HG03060 (cell line): ENCODE results near the gene KCNQ5.

Experiments used
- ATAC-seq: cut with Tn5 transposase; IDR thresholded peaks from one replicate; pipeline ENCODE4 v1.9.1; 2021; ENCODE audit warnings: low read depth, moderate number of reproducible peaks; ENCODE audit not compliant: unreplicated experiment

KCNQ5 gene

DNA sequence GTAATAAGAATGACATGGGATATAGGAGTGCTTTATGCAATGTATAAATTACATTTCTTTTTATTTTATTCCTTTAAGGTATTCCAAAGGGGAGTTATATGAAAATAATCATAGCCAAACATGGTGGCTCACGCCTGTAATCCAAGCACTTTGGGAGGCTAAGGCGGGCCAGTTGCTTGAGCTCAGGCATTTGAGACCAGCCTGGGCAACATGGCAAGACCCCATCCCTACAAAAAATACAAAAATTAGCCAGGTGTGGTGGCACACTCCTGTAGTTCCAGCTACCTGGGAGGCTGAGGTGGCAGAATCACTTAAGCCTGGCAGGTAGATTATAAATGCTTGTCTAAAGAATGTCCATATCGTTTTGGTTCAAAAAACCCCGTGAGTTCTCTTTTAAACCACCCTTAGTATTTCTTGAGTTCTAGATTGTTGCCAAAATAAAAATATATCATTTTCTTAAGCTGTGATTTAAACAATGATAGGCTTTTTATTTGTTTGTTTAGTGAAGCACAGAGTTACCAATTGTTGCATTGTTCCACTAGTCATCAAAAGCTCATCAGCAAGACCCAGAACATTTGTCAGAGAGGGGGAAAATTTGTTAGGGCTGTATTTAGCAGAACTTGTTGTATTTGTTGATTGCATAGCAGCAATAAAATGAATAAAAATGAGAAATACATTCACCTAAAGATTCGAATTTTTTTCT lies 457.2 kb downstream of the KCNQ5 start:
- ATAC-seq = no peak

DNA sequence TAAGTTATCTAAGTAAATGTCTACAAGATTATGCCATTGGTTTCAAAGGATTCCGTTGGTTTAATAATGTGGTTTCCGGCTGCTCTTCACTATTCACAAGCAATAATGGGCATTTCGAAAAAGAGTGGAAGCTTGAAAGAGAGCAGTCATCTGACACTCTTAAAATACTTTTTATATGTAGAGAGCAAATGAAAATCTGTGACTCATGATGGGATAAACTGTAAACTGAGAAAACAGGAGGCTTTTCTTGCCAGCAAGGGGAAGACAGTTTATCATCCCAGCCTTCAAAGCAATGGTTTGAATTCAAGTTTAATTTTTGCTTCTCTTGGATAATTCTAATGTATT lies 457.7 kb downstream of the KCNQ5 start:
- ATAC-seq = no peak

DNA sequence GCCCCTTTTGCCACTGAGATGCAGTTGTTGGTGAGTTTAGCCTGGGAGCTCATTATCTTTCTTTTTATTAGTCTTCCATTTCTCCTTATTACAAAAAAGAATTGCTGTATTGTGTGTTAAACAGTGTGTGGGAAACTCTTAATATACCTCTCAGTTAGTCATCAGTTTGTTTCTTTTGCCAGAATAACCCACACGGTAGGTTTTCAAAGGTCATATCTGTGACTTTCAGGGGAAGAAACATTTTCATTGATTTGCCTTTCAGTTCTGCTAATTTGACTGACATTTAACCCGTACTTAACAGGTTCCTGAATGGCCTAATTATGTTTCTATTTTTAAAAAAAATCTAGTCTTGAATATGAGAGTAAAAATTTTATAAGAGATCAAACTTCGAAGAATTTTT lies 458.1 kb downstream of the KCNQ5 start:
- no peak for ATAC-seq

DNA sequence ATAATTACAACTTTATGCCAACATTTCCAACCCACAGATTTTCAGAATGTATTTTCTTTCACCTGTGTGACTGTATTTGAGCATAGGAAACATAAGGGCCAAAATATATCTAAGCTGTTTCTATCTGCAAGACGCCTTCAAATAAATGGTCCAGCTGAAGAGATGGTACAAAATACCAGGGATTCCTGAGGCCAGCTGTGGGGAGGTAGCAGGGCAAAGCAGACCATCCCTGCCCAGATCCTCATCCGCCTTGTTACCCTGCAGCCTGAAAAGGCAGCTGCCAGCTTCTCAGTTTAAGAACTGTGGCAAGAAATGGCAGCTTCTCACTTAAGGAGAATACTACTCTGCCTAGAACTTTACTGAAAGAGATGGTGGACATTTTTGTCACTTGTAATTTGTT lies 460.1 kb downstream of the KCNQ5 start:
- no peak for ATAC-seq

DNA sequence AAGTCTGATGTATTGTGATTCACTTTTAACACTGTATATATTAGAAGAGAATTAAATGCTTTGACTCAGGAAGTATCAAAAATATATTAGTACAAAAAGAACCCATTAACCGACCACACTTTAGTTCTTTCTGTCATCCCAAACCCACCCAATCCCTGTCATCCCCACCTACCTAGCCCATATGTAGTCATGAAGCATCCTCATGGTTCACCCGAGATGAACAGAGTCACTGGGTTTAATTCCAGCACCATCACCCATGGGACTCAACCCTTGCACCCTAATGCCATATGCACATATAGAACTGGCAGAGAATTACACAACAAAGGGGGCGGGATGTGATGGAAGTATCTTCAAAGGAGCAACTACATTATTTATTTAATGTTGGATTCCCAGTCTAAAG lies 462.0 kb downstream of the KCNQ5 start:
- ATAC-seq = no peak

DNA sequence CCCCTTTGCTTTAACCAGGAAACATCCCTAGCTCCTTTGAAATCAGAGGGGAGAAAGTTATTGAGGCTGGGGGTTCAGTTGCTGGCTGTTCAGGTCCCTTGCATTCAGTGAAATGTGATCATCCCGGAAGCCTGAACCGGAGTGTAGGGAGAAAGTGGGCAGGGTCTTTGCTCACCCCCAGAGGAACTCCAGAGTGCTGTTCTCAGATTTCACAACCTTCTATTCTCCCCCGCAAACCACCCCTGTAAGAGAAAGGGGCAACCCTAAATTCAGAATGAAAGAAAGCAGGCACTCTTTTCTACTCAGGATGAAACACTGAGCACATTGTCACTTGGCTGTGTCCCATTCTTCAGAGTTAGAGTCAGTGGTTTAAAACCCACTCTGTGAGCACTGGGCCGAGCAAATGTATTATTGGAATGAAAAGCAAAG lies 463.6 kb downstream of the KCNQ5 start:
- ATAC-seq = no peak

DNA sequence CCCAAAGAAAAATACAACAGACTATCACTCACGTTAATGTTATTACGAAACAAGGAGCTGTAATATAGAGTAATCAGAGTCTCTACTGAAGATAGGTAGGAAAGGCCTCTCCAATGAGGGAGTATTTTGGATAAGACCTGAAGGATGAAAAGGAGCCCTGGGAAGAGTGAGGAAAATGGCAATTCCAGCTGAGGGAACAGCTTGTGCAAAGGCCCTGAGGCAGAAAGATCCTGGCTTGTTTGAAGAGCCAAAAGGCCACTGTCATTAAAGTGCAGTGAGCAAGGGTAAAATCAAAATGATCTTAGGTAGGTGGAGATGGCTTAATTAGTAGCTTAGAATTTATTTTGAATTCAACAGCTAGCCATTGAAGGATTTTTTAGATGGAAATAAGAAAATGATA lies 464.9 kb downstream of the KCNQ5 start:
- no peak for ATAC-seq

DNA sequence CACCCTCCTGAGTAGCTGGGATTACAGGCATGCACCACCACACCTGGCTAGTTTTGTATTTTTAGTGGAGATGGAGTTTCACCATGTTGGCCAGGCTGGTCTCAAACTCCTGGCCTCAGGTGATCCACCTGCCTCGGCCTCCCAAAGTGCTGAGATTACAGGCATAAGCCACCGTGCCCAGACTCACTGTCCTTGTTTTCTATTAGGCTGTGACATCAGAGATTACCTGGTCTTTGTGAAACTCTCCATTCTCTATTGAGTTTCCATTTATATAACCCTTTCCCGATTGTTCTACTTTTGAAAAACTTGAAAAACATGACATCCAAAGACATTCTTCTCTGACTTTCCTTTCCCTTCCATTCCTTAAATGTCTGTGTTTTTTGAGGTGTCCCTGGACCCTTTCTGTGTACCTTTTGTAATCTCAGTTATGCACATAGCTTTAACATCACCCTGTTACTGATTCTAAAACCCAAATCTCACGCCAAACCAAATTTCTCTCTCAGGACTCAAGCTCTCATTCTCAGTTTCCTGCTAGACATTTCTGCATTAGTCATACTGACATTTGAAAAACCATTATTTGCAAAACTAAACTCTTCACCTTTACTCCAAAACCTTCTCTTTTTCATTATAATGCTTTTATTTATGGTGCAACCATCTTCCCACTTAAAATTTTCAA lies 466.4 kb downstream of the KCNQ5 start:
- no peak for ATAC-seq

DNA sequence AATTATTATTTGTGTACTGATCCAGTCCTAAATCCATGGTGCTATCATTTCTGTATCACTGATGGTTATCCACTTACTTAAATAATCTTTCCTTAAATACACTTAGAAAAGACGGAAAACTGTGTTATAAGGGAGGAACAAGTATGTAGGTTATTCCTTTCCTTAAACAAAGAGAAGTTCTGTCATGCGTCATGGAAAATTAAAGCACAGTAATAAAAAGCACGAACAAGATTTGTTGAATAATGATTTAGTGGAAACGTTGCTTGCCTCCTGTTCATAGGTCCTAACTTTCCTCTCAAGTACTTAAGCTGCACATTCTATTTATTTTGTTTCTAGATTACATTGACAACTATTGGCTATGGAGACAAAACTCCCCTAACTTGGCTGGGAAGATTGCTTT lies 483.1 kb downstream of the KCNQ5 start:
- ATAC-seq = no peak

DNA sequence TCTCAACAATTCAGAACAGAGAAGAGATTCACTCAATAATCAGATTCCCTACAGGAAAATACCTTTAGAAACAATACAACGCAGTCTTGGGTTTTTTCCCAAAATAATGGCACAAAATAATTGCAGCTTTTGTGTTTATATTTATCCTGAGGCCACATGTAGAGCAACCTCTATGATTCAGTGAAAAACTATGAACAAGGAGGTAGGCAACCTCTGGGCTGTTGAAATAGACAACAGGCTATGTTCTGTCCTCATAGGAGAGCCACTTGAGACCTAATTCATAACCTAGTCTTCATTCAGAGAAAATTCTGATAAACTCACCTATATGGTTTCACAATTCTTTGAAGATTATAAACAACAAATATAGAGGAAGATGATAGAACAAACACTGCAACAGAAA lies 485.2 kb downstream of the KCNQ5 start:
- ATAC-seq = no peak

DNA sequence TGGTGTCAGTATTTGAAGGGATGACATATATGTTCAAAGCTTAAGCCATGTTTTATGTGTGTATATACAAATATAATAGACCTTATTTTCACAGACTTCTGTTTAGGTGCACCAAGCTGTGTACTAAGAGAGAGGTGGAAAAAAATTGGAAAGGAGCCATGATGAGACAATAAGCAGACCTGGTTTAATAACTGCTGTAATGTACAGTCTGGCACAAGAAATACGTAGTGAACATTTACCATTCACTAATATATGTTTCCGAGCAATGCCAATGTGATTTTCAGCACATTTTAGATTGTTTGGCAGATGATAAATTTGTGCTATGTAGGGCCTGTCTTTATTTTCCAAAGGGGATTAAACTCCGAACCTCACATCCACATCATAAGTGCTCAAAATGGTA lies 487.1 kb downstream of the KCNQ5 start:
- ATAC-seq = no peak

DNA sequence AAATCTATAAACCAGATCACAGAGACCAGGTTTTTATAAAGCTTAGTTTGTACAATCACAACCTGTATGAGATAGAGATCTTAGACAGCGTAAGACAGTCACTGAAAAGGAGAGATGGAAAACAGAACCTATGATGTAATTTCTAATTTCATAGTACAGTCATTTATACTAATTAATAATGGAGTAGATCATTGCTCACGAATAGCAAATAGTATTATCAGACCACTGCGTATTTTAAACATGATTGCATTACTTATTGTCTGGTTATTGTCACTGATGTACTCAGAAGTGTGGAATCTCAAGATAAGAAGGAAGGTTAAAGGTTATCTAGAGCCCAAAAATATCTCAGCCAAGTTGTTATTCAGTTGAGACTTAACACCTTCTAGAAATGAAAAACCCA lies 487.8 kb downstream of the KCNQ5 start:
- no peak for ATAC-seq

DNA sequence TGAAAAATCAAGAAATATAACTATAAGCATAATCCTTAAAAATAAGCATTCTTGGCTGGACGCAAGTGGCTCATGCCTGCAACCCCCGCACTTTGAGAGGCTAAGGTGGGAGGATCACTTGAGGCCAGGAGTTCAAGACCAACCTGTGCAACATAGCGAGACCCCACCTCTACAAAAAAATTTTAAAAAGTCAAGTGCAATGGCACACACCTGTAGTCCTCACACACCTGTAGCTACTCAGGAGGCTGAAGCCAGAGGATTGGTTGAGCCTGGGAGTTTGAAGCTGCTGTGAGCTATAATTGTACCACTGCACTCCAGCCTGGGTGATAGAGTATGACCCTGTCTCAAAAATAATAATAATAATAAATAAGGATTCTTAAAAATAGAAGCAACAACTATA lies 494.5 kb downstream of the KCNQ5 start:
- no peak for ATAC-seq

DNA sequence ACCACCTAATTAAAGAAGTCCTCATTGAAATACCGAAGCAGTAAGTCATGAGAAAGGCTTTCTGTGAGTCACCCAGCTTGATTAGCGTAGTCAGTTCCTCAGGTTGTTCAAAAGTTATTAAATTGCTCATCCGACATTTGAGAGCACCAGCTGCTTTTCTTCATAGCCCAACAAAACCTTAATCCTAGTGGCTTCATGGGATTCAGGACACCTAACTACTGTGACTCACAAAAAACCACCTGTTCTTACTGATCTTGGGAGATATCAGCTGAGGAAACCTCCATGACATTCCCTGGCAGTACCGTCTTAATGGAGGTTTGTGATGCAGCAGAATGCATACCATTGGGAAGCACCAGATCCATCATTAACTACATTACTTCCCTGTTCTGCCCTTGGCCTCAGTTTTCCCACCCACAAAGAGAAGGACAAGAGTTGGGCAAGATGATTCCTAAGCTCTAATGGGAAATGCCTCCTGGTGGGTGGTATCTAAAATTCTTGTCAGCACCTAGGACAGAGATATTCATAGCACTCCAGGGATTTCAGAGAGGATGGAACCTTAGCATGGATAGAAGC lies 499.6 kb downstream of the KCNQ5 start:
- no peak for ATAC-seq

DNA sequence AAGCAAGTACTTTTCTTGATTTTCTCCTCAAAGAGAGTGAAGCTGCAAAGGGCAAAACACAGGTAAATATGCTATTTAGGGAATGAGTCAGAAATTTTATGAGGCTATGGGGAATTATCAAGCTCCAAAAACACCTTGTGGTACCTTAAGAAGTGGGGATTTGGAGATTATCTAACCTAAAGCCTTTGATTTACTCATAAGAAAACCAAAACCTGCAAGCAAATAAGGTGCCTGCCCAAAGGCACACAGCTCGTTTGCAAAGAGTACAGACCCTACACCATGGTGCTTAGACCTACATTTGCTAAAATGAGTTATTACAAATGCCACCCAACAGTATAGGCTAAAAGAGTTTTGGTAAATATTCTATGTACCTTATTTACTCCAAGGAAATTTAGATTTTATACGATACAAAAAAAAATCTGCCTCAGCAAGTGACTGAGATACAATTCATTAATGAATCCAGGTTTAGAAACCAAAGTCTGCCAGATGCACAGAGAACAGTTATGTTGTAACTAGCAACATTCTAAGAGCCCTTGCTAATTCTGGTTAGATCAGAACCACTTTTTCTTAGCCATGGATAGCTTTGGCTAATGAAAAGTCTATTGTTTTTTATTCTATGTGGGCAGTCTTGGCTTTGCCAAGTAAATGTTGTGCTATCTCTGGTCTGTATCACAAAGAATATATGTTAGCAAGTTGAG lies 501.9 kb downstream of the KCNQ5 start:
- no peak for ATAC-seq

DNA sequence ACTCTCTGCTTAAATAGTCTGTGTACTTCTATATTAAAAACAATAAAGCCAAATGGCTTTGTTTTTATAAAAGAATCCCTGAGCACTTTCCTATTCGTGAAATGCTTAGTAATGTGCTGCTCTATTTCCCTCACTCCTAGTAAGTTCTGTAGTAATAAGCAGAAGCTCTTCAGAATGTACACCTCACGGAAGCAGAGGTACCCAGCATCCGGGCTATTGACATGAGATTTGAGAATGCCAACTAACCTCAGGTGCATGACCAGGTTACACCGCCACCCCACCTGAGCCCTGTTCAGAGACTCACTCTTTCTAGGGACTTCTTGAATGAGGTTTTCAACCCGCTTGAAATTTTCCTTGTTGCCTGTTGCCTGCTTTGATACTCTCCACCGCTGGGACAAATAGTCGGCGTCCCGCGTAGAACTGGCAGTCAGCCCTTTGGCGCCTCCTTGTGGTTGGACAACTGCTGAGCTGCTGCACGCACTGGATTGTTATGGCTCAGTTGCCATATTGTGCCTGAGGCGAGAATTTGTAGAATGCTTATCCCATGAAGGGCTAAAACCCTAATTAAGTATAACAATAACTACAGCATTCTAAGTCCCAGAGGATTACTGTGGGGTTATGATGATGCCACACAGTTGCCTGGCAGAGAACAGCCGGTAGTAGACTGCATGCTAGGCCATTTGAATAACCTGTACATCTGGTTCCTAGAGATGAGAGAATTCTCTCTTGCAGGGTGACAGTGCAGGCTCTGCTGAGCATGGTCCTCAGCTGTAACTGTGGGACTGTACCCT lies 508.0 kb downstream of the KCNQ5 start:
- peak; percentile 73 for ATAC-seq

DNA sequence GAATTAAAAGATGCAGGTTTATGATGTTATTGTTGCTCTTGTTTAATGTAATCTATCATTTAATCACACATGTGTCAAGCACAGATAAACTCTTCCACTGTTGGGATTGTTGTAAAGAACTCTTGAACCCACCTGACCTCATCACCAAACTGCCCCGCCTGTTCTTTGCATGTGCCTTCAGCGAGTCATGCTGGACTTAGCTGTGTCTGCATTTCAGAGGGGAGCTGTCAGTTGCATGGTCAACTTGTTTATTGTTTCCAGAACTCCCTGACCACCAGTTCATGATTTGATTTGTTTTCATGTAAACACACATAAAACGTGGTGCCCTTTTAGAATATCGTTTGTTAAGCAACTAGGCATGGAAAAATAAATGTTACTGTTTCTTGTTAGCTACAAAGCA lies 509.8 kb downstream of the KCNQ5 start:
- no peak for ATAC-seq

DNA sequence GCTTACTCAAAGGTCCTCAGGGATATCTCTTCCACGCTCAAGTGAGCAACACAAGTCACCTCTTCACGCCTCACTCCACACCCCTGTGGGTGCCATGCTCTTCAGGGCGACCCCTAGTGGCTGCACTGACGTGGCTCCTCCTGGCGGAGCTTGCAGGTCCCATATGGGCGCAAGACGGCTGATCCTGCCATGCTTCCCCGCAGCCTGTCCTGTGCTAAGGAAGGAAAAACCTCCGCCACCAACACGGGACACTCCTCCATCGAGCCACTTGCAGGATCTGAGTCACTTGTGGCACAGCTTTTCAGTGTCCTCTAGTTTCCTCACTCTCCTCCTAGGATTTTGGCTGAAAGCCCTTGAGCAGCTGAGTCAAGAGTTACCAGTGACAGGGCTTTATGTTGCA lies 512.7 kb downstream of the KCNQ5 start:
- no peak for ATAC-seq

DNA sequence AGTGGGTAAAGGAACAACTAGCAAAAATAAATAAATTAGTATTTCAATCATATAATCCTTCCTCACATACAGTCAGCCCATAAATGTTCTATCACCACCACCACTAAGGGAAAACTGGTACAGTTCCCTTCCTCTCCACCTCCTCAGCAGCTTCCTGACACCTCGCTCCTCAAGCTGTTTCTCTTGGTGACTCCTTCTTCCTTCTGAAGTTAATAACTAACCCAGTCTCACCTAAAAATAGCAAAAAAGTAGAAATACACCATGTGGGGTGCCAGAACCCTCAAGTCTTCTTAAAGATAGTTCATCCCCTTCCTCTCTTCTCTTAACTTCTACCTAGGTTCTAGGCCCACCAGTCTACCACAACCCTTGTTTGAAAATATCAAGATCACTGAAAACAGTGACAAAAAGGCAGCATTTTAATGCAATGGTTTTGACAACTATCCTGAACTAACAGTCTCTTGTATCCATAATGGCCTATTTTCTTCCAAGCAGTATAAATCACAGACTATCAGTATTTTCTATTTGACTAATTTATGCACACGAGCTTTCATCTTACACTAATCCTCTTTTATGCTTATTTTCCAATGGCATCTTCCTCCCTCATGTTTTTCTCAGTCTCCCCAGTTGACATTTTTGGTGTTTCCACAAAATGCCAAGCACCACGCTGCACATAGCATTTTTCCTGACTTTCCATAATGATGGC lies 518.0 kb downstream of the KCNQ5 start:
- no peak for ATAC-seq

DNA sequence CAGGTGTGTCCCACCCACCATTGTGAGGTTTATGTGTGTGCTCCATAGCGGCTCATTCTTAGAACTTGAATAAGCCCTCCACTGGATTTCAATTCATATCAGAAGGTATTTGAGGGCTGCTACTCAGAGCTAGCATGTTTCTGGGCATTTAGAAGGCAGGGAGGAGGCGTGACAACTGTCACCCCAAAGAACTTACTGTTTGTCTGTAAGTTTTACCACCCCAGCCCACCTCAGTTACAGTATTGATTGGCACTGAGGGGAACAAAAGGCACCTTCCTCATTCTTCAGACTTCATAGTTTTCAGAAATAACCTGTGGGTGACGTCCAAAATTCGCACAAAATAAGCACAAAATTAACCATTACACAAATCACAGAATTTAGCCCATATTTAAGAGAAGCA lies 521.7 kb downstream of the KCNQ5 start:
- no peak for ATAC-seq
